ENCODE results near the gene CACNG1.

DNA sequence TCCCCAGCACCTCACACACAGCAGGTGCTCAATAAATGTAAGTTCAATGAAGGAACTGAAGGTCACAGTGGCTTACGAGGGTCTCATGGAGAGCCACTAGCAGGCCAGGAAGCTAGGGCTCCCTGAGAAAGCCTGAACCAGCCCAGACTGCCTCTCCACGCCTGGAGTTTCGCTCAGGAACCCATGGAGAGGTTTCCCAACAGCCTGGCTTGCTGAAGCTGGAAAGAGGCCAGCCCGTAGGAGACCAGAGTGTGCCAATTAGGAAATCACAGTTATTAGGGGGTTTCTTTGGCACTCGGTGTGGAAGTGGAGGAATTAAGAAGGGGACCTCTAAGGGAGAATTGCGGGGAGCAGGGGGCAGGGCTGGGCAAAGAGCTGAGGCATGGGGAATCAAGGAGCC lies 36.3 kb upstream of the CACNG1 start:
- TF ChIP-seq, protein P1, sequence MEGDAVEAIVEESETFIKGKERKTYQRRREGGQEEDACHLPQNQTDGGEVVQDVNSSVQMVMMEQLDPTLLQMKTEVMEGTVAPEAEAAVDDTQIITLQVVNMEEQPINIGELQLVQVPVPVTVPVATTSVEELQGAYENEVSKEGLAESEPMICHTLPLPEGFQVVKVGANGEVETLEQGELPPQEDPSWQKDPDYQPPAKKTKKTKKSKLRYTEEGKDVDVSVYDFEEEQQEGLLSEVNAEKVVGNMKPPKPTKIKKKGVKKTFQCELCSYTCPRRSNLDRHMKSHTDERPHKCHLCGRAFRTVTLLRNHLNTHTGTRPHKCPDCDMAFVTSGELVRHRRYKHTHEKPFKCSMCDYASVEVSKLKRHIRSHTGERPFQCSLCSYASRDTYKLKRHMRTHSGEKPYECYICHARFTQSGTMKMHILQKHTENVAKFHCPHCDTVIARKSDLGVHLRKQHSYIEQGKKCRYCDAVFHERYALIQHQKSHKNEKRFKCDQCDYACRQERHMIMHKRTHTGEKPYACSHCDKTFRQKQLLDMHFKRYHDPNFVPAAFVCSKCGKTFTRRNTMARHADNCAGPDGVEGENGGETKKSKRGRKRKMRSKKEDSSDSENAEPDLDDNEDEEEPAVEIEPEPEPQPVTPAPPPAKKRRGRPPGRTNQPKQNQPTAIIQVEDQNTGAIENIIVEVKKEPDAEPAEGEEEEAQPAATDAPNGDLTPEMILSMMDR (IDR thresholded peaks at IDR 0.05; ENCODE audit: low read depth, low read length), result no peak
- TF ChIP-seq, protein P2, sequence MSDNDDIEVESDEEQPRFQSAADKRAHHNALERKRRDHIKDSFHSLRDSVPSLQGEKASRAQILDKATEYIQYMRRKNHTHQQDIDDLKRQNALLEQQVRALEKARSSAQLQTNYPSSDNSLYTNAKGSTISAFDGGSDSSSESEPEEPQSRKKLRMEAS (IDR thresholded peaks at IDR 0.05; ENCODE audit: low read depth, low read length), result no peak
- no peak for TF ChIP-seq POLR2A (IDR thresholded peaks at IDR 0.05; ENCODE audit: extremely low read depth, insufficient read length)
